Esophagus squamous epithelium (tissue), 4 donors: ENCODE results near the gene NANOS2.

Experiments used
- CTCF ChIP-seq, 6 experiments: fragments of 450-650 bp in 4 of 6; fragments of 200-600 bp in 2 of 6; sonication (generic) in 2 of 6; IDR thresholded peaks; one replicate each; pipeline ENCODE4 v1.5.1; 2016 to 2019; ENCODE audit warnings: antibody characterized with exemption in 6 of 6, mild to moderate bottlenecking in 4 of 6, moderate library complexity in 4 of 6
- POLR2A ChIP-seq, 4 donors: fragments of 450-650 bp; IDR thresholded peaks; one replicate each; pipeline ENCODE4 v1.6.1; 2017; ENCODE audit warnings: antibody characterized with exemption in 4 of 4, mild to moderate bottlenecking in 4 of 4, moderate library complexity in 3 of 4

GRCh38 chr19:45866400-45867176, 48.0 kb downstream of the NANOS2 start:
- no peak for TF ChIP-seq POLR2A (IDR thresholded peaks at IDR 0.05)
- TF ChIP-seq CTCF (IDR thresholded peaks at IDR 0.05) = no peak
